Measurements from ENCODE around the gene COL4A1. TPM values are rescaled to one million over a fixed set of nuclear protein-coding genes. Genes with fewer than 3 reads are reported as not detected.

The COL4A1 gene
- polyA plus RNA-seq, 1 of the 3 experiments (the other 2 are of a cell fraction) = 30.3 TPM

DNA sequence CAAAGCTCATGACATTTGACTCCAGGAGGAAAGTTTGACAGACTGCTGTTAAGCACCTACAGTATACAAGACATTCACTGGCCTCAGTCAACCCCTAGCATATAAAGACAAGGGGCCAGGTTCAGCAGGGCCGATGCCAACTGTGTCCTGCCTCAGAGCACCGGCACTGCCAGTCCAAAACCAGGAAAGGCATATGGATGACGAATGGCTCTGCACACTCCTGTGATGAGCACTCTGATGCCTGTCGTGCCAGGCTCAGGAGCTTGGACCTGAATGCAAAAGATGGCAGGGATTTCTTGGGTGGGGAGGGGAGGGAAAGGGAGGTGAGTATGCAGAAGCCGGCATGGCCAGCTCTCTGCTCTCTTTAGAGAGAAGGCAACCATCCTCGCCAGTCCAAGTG, 38.9 kb downstream of the COL4A1 start (continued):
- TF ChIP-seq, protein P1, sequence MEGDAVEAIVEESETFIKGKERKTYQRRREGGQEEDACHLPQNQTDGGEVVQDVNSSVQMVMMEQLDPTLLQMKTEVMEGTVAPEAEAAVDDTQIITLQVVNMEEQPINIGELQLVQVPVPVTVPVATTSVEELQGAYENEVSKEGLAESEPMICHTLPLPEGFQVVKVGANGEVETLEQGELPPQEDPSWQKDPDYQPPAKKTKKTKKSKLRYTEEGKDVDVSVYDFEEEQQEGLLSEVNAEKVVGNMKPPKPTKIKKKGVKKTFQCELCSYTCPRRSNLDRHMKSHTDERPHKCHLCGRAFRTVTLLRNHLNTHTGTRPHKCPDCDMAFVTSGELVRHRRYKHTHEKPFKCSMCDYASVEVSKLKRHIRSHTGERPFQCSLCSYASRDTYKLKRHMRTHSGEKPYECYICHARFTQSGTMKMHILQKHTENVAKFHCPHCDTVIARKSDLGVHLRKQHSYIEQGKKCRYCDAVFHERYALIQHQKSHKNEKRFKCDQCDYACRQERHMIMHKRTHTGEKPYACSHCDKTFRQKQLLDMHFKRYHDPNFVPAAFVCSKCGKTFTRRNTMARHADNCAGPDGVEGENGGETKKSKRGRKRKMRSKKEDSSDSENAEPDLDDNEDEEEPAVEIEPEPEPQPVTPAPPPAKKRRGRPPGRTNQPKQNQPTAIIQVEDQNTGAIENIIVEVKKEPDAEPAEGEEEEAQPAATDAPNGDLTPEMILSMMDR (IDR thresholded peaks at IDR 0.05) = no peak
- TF ChIP-seq RXRA (IDR thresholded peaks at IDR 0.05; ENCODE audit: borderline replicate concordance, low read depth) (no peak), GATA2 (CRISPR knock-in tag; IDR thresholded peaks at IDR 0.05) (no peak), CHD2 (IDR thresholded peaks at IDR 0.05; ENCODE audit: low read length, partially characterized antibody) (no peak), NFIC (IDR thresholded peaks at IDR 0.05; ENCODE audit: borderline replicate concordance) (no peak), JUND (IDR thresholded peaks at IDR 0.05) (no peak)
- TF ChIP-seq, protein P2, sequence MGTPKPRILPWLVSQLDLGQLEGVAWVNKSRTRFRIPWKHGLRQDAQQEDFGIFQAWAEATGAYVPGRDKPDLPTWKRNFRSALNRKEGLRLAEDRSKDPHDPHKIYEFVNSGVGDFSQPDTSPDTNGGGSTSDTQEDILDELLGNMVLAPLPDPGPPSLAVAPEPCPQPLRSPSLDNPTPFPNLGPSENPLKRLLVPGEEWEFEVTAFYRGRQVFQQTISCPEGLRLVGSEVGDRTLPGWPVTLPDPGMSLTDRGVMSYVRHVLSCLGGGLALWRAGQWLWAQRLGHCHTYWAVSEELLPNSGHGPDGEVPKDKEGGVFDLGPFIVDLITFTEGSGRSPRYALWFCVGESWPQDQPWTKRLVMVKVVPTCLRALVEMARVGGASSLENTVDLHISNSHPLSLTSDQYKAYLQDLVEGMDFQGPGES (IDR thresholded peaks at IDR 0.05; ENCODE audit: low read depth, low read length) = no peak

DNA sequence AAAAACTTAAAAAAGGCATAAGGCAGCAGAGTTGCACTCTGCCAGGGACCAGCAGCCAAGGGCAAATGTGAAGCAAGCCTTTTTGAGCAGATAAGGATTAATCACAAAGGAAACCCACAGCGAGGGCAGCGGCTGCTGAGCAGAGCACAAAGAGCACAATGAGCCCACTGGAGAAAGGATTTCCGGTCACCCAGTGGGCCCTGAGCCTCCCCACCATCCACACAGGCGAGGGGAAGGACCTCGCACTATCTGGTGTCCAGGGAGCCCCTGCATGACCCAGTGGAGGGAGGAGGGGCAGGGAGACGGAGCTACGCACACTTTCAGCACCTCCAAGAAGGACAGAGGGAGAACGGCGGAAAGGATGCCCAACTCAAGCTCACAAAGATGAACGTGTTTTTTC, 40.0 kb downstream of the COL4A1 start:
- peak; percentile 58 for DNase-seq
- Histone ChIP-seq H3K36me3 (replicated peaks in 1 of 2; ENCODE audit: control insufficient read depth in 1 of 2, insufficient read depth in 2 of 2, low read length in 1 of 2) (peaks cover 0 to 11% of the 10 kb centered on the region in 2 experiments), H3K4me3 (ENCODE audit: low read depth in 2 of 2, low read length in 1 of 2) (no peak overlapping the region), H3K27me3 (ENCODE audit: insufficient read depth) (no peaks in the 10 kb centered on the region), H2AFZ (ENCODE audit: low read depth) (no peak overlapping the region), H3K9me3 (no peaks in the 10 kb centered on the region), H3K9ac (no peak overlapping the region), H3F3A (replicated peaks; ENCODE audit: insufficient read depth) (peaks cover 6% of the 10 kb centered on the region), H4K20me1 (ENCODE audit: insufficient read depth) (peaks cover 32% of the 10 kb centered on the region; the same call in 1 of the 2 replicates), H3K4me1 (ENCODE audit: control insufficient read depth in 1 of 2, insufficient read depth in 2 of 2, low read depth in 1 of 2, low read length in 1 of 2) (peaks cover 0 to 53% of the 10 kb centered on the region in 2 experiments; a peak in 3 of 4 replicates), H3K79me2 (ENCODE audit: insufficient read depth) (peaks cover 98% of the 10 kb centered on the region), H3K27ac (ENCODE audit: low read depth in 2 of 2, low read length in 1 of 2) (peak overlapping the region in 1 of 2 experiments; percentile 84; a peak in 2 of 4 replicates), H3K4me2 (no peak overlapping the region), H3K9me2 (no peaks in the 10 kb centered on the region)
- ChIA-PET POLR2A (no interaction called here), CTCF (interaction anchor here (1.1 to 2.2 kb wide), 2 partner anchors 12 to 20 kb away, joined by 3 to 9 read pairs; no protein-coding TSS in a partner anchor)
- TF ChIP-seq, protein P3, sequence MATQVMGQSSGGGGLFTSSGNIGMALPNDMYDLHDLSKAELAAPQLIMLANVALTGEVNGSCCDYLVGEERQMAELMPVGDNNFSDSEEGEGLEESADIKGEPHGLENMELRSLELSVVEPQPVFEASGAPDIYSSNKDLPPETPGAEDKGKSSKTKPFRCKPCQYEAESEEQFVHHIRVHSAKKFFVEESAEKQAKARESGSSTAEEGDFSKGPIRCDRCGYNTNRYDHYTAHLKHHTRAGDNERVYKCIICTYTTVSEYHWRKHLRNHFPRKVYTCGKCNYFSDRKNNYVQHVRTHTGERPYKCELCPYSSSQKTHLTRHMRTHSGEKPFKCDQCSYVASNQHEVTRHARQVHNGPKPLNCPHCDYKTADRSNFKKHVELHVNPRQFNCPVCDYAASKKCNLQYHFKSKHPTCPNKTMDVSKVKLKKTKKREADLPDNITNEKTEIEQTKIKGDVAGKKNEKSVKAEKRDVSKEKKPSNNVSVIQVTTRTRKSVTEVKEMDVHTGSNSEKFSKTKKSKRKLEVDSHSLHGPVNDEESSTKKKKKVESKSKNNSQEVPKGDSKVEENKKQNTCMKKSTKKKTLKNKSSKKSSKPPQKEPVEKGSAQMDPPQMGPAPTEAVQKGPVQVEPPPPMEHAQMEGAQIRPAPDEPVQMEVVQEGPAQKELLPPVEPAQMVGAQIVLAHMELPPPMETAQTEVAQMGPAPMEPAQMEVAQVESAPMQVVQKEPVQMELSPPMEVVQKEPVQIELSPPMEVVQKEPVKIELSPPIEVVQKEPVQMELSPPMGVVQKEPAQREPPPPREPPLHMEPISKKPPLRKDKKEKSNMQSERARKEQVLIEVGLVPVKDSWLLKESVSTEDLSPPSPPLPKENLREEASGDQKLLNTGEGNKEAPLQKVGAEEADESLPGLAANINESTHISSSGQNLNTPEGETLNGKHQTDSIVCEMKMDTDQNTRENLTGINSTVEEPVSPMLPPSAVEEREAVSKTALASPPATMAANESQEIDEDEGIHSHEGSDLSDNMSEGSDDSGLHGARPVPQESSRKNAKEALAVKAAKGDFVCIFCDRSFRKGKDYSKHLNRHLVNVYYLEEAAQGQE (IDR thresholded peaks at IDR 0.05; ENCODE audit: low read depth, low read length) = peak; percentile 86
- TF ChIP-seq GATA2 (CRISPR knock-in tag; IDR thresholded peaks at IDR 0.05) (peak; percentile 32; the same call in 1 of the 2 replicates), CHD2 (IDR thresholded peaks at IDR 0.05; ENCODE audit: low read length, partially characterized antibody) (no peak)
- TF ChIP-seq, protein P4, sequence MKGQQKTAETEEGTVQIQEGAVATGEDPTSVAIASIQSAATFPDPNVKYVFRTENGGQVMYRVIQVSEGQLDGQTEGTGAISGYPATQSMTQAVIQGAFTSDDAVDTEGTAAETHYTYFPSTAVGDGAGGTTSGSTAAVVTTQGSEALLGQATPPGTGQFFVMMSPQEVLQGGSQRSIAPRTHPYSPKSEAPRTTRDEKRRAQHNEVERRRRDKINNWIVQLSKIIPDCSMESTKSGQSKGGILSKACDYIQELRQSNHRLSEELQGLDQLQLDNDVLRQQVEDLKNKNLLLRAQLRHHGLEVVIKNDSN (IDR thresholded peaks at IDR 0.05; ENCODE audit: borderline replicate concordance, low read depth) = no peak
- 84% methylated on average over 7 of the region's 10 CpGs for WGBS (ENCODE audit: low lambda C conversion rate)
